ENCODE measurements around the gene ATXN7L1. TPM values are rescaled to one million over a fixed set of nuclear protein-coding genes. Genes with fewer than 3 reads are reported as not detected.
"Not testable (repeated sequence)": the region's sequence is repeated elsewhere in the genome, so short reads cannot be mapped to it uniquely, and the experiment has no call there.

The ATXN7L1 gene
- total RNA-seq, 1 donor from 2014 or later = 3.7 TPM

- ATAC-seq; intact Hi-C loops (cut with micrococcal nuclease); DNase-seq: not testable (repeated sequence)
Measured at GRCh38 chr7:105790452-105790851, 85.9 kb downstream of the ATXN7L1 start.

DNA sequence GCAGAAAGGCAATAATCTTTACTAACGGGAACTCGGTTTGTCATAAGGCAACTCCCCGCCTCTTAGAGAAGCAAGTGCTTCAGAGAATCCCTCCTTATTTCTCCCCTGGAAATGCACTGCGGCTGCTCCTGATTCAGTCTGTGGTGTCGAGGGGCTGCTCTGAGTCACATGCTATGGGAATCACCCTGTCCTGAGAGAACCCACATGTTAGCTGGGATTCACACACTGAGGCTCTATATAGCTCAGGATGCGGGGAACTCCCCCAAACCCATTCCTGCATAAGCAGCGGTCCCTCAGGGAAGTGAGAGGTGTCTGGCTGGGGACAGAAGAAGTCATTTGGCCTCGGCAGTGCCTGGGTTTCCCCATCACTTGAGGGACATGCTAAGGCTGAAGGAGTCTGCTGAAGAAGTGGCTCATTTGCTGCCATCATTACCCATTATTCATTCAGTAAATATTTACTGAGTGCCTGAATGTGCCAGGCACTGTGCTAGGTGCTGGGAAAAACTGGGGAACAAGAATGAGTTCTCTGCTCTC lies 87.5 kb downstream of the ATXN7L1 start:
- DNase-seq (no peak), ATAC-seq (no peak)
- intact Hi-C loops (cut with micrococcal nuclease) = no loop called here

DNA sequence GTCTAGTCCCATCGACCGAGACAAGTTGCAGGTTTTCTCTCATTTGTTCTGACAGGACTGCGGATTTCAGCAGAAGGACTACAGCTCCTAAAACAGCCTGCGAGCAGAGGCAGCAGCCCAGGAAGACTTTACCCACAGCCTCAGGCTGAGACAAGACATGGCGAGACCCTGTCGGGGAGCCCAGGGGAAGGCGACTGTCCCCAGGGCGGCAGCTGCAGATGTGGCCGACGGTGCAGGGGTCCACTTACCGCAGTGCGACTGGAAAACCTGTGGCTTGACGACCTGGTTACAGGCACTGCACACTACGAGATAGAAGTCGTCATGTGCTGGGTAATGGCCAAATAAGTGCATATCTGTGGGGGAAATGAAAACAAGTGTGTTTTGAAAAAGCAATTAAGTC lies 88.0 kb downstream of the ATXN7L1 start:
- DNase-seq = no peak
- intact Hi-C loops (cut with micrococcal nuclease) = no loop called here
- ATAC-seq = no peak

DNA sequence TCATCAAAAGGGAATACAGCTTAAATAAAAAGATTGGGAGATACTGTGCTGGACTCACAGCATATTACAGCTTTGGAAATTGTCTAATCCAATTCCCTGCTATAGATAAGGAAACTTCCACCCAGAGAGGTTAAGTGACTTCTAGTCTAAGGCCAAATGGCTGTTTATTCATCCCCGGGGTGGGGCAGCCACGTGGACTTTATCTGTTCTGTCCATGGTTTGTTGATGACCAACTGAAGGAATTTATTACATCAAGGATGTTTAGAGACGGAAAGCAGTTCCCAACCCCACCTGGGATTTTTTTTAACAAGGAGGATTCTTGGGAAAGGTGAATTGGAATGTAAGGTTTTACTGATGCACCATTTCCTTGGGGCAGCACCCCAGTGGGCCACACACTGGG lies 88.6 kb downstream of the ATXN7L1 start:
- ATAC-seq (no peak), DNase-seq (no peak)
- intact Hi-C loops (cut with micrococcal nuclease) = no loop called here

DNA sequence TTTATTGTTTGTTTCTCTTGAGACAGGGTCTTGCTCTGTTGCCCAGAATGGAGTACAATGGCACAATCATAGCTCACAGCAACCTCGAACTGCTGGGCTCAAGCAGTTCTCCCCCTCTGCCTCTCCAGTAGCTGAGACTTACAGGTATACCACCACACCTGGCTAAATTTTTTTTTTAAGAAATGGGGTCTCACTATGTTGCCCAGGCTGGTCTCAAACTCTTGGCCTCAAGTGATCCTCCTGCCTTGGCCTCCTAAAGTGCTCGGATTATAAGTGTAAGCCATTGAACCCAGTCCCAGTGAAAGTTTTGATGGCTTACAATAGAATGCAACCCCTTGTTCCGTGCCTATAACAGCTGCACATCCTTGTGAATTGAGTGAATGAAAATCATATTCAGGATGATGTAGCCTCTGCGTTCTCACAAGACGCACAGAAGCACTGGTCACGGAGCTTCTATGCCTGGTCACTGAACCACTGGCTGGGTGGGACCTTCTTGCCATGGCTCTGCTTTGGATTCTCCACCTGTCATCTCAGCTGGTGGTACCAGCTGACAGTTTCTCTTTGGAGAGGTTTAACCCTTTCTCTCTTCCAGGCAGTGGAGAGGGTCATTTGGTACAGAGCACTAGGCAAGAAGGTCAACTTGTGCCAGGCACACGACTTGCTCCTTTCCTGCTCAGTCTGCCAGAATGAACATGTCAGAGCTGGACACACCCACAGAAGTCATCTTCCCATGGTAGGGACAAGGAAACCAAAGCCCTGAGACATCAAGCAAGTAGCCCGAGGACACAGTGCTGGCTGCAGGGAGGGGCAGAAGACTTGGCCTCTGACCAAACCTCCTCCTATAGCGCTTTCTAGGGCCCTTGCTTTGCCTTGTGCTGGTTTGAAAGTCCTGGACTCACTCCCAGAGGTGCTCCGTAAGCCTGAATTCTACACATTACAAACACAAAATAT lies 89.6 kb downstream of the ATXN7L1 start:
- intact Hi-C loops (cut with micrococcal nuclease) = no loop called here
- DNase-seq (no peak), ATAC-seq (no peak)

DNA sequence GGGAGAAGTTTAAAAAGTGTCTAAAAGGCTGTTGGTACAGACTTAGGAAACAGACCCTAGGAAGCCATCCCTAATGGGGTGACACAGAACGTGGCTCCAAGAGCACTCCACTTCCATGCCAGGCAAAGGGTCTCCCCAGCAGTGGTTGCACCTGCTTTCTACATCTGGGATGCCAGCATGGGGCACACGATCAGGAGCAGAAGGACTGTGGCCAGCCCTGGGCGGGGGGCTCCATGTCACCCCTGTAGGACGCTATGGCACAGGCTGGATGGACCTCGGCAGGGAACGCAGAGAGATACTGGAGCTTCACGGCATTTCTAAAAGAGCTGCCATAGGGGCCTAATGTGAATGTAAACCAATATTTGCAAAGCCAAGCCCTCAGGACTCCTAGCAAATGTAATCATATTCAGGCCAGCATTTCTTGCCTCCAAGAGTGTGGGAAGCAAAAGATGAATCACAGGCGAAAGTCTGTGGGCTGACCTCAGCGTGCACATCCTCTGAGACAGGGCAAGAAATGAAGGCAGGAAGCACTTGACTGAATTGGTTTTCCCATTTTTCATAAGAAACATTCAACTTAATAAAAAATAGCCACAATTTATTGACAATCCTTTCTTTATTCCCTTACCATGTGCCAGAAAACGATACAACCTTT lies 93.9 kb downstream of the ATXN7L1 start:
- ATAC-seq (no peak), DNase-seq (no peak)
- intact Hi-C loops (cut with micrococcal nuclease) = no loop called here

GRCh38 chr7:105779856-105780780 lies 96.3 kb downstream of the ATXN7L1 start:
- intact Hi-C loops (cut with micrococcal nuclease) = no loop called here
- peak; percentile 24 for ATAC-seq

DNA sequence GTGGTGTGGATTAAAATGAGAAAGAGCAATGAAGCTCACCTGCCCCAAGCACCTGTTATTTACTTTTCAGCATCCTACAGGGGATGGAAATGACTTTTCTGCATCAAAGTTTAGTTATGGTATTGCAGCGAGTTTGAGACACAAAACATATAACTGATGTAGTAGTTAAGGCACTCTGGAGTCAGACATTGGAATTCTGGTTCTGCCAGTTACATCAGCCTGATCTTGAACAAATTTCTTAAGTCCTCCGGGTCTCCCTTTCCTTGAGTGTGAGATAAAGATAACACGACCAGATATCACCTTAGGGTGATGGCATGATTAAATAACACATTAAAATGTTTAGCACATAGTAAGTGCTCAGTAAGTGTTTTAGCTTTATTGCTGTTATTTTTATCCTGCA lies 97.4 kb downstream of the ATXN7L1 start:
- no peak for DNase-seq
- intact Hi-C loops (cut with micrococcal nuclease) = no loop called here

More at GRCh38 chr7:105779856-105780780, 96.3 kb downstream of the ATXN7L1 start:
- DNase-seq = no peak

GRCh38 chr7:105776986-105777910 lies 99.2 kb downstream of the ATXN7L1 start:
- intact Hi-C loops (cut with micrococcal nuclease) = no loop called here

More for the DNA sequence above, 97.4 kb downstream of the ATXN7L1 start:
- no peak for ATAC-seq

GRCh38 chr7:105776068-105776790 lies 100.2 kb downstream of the ATXN7L1 start:
- peak; percentile 58 for ATAC-seq
- peak; percentile 44 for DNase-seq
- intact Hi-C loops (cut with micrococcal nuclease) = no loop called here

More at GRCh38 chr7:105776986-105777910, 99.2 kb downstream of the ATXN7L1 start:
- DNase-seq = no peak
- no peak for ATAC-seq

DNA sequence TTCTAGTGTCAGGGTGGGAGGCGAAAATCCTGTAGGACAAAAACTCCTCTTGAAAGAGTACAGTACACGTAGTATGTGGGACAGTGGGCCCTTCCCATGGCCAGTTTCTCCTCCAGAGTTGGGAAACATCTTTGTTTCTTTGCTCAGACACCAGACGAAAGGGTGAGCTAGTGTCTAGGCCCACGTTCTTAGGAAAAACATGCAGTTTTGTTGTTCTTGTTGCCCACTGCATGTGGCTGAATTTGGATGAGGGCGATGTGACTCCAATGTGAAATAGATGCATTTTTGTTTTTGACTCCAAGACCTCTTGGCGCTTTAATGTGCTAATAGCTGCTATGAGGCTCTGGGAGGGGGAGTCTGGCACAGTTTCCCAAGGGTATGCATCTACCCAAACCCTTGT lies 100.8 kb downstream of the ATXN7L1 start:
- intact Hi-C loops (cut with micrococcal nuclease) = no loop called here
- ATAC-seq = no peak

DNA sequence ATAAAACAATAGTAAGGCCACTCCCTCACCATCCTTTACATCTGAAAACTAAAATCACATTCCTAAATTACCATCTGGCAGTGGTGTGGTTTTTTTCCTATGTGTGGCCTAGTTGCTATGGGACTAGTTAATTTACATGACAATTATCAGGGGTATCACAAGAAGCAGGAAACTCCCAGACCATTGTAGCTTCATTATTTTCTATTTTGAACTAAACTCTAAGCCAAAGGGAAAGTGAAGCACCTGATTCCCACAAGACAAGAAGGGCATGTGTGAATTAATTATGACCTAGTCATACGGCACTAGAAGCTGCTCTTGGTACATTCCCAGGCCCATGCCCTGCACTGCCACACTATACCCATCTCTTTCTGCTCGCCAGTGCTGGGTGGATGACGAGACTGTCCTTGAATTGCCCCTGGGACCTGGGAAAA lies 103.4 kb downstream of the ATXN7L1 start:
- no peak for DNase-seq
- intact Hi-C loops (cut with micrococcal nuclease) = no loop called here
- no peak for ATAC-seq

More for the DNA sequence above, 100.8 kb downstream of the ATXN7L1 start:
- no peak for DNase-seq

GRCh38 chr7:105769901-105770628 lies 106.3 kb downstream of the ATXN7L1 start:
- intact Hi-C loops (cut with micrococcal nuclease) = no loop called here
- no peak for ATAC-seq
- no peak for DNase-seq

DNA sequence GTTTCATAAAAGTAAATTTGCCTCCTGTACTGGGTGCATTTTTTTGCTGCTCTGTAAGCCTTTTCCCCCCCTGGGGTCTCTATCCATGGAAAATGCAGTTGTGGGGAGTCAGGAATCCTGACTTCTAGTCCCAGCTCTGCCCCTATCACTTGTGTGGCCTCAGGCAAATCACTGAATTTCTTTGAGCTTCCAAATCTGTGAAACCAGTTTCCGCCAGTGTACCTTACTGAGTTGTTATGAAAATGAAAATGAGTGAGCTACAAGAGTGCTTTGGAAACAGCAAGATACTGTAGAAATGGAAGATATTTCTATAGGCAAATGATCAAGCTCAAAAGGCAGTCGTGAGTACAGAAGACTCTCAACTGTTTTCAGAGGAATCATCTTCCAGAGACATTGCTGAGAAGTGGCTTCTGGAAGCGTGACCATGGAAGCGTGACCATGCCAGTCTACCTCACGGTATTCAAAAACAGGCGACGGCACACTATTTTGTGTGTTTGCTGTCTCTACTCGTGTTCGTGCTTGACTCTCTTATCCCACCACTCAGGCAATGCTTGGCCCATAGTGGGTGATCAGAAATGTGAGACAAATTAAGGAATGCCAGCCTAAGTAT lies 107.4 kb downstream of the ATXN7L1 start:
- DNase-seq = no peak
- no peak for ATAC-seq
- intact Hi-C loops (cut with micrococcal nuclease) = no loop called here

- intact Hi-C loops (cut with micrococcal nuclease) = no loop called here
- DNase-seq = no peak
- ATAC-seq = no peak
Measured at GRCh38 chr7:105768117-105768516, 108.3 kb downstream of the ATXN7L1 start.

GRCh38 chr7:105766421-105767073 lies 109.9 kb downstream of the ATXN7L1 start:
- intact Hi-C loops (cut with micrococcal nuclease) = no loop called here
- DNase-seq (no peak), ATAC-seq (no peak)
